ENCODE measurements around the gene SLAMF9.

DNA sequence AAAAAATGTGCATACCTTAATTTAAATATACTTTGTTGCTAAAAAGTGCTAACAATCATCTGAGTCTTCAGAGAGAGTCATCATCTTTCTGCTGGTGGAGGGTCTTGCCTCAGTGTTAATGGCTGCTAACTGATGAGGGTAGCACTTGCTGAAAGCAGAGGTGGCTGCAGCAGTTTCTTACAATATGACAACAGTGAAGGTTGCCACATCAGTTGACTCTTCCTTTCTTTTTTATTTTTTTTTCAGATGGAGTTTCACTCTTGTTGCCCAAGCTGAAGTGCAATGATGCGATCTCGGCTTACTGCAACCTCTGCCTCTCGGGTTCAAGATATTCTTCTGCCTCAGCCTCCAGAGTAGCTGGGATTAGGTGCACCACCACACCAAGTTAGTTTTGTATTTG, 51.5 kb downstream of the SLAMF9 start:
- TF ChIP-seq, protein P1, sequence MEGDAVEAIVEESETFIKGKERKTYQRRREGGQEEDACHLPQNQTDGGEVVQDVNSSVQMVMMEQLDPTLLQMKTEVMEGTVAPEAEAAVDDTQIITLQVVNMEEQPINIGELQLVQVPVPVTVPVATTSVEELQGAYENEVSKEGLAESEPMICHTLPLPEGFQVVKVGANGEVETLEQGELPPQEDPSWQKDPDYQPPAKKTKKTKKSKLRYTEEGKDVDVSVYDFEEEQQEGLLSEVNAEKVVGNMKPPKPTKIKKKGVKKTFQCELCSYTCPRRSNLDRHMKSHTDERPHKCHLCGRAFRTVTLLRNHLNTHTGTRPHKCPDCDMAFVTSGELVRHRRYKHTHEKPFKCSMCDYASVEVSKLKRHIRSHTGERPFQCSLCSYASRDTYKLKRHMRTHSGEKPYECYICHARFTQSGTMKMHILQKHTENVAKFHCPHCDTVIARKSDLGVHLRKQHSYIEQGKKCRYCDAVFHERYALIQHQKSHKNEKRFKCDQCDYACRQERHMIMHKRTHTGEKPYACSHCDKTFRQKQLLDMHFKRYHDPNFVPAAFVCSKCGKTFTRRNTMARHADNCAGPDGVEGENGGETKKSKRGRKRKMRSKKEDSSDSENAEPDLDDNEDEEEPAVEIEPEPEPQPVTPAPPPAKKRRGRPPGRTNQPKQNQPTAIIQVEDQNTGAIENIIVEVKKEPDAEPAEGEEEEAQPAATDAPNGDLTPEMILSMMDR (IDR thresholded peaks at IDR 0.05) = no peak
- TF ChIP-seq POLR2A (IDR thresholded peaks at IDR 0.05) = no peak
